Middle frontal gyrus (tissue), 1 donor: Measurements from ENCODE around the gene RAB40C.
A peak's percentile ranks its signal among the peaks of the same experiment; 100 is the strongest.

Source experiments
- DNase-seq: peaks from one replicate; pipeline ENCODE4 v3.0.0-alpha.2; 2015; ENCODE audit warnings: low spot score; ENCODE audit errors: extremely low spot score

RAB40C gene

DNA sequence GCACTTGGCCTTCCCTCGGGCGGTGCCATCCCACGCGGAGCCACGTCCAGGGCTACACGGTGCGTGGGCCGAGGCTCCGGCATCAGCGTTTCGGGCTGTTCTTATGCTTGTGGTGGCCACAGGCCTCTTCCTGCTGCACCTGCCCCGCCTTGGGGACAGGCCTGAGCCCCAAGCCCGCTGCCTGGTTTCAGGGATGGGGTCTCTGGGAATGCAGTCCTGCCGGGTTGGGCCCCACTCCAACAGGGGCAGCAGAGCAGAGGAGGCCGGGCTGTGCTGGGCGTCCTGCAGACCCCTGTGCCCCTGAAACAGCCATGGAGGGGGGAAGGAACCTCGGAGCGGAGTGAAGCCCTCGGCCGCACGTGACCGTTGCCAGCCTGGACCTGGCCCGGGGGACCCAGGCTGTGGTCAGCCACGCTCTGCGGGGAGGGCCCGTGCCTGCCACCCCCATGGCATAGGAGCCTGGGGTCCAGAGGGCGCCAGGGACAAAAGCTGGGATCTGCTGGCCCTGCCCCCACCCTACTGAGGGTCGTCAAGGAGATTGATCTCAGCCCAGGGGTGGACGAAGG, 40.5 kb downstream of the RAB40C start:
- no peak for DNase-seq

- DNase-seq = no peak
Observed at GRCh38 chr16:630815-631405, 41.0 kb downstream of the RAB40C start, which contains the start of gene WFIKKN1. Gene WFIKKN1 (plus strand): TSS chr16:630985. CDS start chr16:631254, 269 bp downstream.

- no peak for DNase-seq
Observed at GRCh38 chr16:631808-632358, 42.0 kb downstream of the RAB40C start.

- DNase-seq = no peak
Observed at GRCh38 chr16:632486-633335, 42.8 kb downstream of the RAB40C start.

DNA sequence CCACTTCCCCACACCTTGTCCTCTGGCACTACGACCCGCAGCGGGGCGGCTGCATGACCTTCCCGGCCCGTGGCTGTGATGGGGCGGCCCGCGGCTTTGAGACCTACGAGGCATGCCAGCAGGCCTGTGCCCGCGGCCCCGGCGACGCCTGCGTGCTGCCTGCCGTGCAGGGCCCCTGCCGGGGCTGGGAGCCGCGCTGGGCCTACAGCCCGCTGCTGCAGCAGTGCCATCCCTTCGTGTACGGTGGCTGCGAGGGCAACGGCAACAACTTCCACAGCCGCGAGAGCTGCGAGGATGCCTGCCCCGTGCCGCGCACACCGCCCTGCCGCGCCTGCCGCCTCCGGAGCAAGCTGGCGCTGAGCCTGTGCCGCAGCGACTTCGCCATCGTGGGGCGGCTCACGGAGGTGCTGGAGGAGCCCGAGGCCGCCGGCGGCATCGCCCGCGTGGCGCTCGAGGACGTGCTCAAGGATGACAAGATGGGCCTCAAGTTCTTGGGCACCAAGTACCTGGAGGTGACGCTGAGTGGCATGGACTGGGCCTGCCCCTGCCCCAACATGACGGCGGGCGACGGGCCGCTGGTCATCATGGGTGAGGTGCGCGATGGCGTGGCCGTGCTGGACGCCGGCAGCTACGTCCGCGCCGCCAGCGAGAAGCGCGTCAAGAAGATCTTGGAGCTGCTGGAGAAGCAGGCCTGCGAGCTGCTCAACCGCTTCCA, 43.6 kb downstream of the RAB40C start:
- DNase-seq = no peak

DNA sequence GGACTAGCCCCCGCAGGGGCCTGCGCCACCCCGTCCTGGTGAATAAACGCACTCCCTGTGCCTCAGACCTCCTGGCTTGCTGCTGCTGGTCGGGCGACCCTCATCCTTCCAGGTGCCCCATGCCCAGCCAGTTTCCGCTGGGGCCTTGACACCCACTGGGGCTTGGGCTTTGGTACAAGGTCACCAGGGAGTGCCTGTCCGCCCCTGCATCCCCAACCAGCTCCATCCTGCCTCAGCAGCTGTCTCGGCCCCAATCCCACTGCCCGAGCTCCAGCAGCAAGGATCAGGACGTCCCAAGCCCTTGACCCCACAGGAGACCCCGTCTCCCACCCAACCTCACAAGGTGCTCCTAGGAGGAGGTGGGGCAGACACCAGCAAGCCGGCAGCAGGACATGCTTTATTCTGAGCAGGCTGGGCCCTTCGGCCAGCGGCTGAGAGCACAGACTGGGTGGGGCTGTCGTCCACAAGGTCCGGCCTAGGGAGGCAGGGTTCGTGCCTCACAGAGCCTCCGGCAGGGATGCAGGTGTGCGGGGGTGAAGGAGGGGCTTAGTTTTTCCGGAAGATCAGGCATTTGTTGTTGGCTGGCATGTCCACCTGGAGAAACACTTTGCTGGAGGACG, 44.3 kb downstream of the RAB40C start:
- DNase-seq = no peak

DNA sequence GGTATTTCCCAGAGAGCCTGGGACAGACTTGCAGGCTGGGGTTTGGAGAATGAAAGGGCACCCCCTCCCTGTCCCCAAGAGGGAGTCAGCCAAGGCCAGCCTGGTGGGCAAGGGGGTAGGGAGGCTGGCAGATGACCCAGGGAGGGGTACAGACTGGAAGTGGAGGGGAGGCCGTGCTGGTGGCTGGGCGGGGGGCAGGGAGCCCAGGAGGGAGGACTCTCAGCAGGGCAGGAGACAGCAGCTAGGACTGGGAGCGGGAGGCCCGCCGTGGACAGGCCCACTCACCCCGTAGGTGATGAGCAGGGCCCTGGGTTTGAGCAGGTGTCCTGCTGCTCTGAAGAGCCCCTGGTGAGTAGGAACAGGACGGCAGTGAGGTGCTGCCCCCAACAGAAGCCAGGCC, 45.1 kb downstream of the RAB40C start:
- DNase-seq = no peak

- DNase-seq = no peak
Observed at GRCh38 chr16:635573-636205, 45.8 kb downstream of the RAB40C start.

DNA sequence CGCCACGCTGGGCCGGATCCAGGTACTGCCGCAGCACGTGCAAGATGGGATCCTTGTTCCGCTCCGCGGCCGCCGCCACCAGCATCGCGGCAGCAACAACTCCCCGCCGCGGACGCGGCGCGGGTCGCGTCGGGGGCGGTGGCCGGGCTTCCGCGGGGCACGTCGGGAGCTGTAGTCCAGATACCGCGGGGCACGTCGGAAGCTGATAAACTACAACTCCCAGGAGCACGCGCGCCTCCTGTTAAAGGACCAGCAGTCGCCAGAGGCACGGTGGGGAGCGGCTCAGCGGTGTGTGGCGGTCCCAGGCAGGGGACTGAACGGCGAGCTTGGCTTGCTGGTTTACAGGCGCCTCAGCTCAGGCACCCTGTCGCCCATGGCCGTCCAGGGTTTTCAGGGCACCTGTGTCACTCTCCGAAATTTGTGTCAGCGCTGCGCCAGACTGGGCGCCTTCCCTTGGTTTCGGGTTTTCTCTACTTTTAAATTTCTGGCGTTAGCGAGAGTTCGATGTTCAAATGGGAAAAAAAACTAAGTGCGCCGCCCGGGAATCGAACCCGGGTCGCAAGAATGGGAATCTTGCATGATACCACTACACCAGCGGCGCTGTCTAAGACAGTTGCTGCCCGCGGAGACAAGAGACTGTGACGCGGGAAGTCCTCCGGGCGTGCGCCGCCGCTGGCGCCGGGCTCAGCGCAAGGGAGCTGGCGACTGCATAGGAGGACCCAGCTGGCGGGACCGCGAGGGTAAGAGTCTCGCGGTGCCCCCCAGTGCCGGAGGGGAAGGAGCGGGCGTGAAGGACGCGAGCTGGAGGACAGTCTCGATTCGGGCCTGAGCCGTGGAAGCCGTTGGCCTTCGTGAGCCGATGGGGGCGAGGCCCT, 46.6 kb downstream of the RAB40C start, which contains the start of gene METTL26:
Gene METTL26, minus strand, starts transcription at position 100 of the 875 bp plus-strand sequence. Its CDS starts 15 bp downstream, at position 85.
- peak; percentile 91 for DNase-seq

- no peak for DNase-seq
Observed at GRCh38 chr16:637081-638018, 47.5 kb downstream of the RAB40C start.

GRCh38 chr16:638034-638543, 48.2 kb downstream of the RAB40C start:
- no peak for DNase-seq

DNA sequence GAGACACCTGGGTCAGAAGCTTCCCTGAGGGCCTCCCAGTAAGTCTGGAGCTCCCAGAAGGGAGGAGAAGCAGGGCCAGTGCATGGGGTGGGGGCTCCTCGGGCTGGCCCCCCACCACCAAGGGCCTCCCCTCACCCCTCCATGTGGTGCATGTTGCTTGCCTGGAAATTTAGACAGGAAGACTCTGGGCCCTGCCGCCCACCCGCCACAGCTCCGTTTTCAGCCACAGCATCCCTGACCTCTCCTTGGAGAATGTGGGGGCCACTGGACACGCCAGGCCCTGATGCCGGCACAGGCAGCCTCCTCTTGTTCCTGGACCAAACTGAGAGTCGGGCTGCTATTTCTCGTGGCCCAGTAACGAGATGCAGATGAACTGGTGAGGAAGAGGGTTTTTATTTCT, 49.0 kb downstream of the RAB40C start:
- no peak for DNase-seq

GRCh38 chr16:640614-641013, 50.7 kb downstream of the RAB40C start:
- DNase-seq = no peak

DNA sequence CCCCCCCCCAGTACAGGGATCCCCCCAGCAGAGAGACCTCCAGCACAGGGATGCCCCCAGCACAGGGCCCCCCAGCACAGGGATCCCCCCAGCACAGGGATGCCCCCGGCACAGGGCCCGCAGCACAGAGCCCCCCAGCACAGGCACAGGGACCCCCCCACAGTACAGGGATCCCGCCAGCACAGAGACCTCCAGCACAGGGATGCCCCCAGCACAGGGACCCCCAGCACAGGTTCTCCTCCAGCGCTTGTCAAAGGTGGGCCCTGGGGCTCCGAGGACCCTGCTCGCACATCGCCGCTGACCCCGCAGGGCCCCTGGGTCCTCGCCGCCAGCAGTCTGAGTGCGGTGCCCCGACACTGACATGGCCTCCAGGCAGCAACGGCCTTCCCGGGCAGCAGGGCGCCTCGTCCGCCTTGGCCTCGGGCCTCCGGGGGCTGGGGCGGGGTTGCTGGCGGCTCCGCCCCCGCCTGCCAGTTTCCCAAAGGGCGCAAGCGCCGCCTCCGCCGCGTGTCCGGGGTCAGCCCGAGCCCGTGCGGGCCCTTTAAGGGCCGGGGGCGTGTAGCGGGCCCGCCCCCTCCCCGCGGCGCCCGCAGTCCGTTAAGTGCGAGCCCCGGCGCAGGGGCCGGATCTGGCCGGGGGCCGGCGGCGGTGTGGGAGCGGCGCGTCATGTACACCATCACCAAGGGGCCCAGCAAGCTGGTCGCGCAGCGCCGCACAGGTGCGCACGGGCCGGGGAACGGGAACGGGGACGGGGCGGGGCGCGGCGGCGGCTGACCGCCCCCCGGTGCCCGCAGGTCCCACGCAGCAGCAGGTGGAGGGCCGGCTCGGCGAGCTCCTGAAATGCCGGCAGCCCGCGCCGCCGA, 51.7 kb downstream of the RAB40C start, which contains the start of gene MCRIP2:
Gene MCRIP2, plus strand, starts transcription at position 503 of the 863 bp plus-strand sequence. Its CDS starts 164 bp downstream, at position 667.
- peak; percentile 47 for DNase-seq

- DNase-seq = no peak
Observed at GRCh38 chr16:642189-643049, 52.6 kb downstream of the RAB40C start.

DNA sequence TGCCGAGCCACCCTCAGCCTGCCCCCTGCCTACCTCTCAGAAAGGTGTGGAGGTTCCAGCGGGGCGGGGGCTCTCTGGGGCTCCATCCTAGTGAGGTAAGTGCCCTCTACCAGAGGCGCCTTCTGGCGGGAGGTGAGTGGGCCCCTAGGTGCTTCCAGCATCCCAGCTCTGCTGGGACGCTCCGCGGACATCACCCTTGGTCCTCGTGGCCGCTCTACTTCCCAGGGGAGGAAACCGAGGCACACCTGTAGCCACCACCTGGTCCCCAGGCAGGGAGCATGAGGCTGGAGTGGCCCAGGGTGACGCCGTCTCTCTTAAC, 53.1 kb downstream of the RAB40C start:
- no peak for DNase-seq
